HUDEP-2 (cell line): ENCODE data around the gene ECI2.
"Not testable (repeated sequence)": the region's sequence is repeated elsewhere in the genome, so short reads cannot be mapped to it uniquely, and the experiment has no call there.

Source experiments
- DNase-seq, 76 experiments: peaks; one replicate each; lab custom pipeline; 2025; ENCODE audit not compliant: unreplicated experiment in 76 of 76; lab: John Stamatoyannopoulos, UW

Gene ECI2

GRCh38 chr6:4145083-4145482, 9.7 kb upstream of the ECI2 start:
- no peak for DNase-seq

GRCh38 chr6:4139272-4139671, 3.9 kb upstream of the ECI2 start:
- DNase-seq, result no peak

- no peak for DNase-seq
These were observed 2.8 kb upstream of the ECI2 start for GRCh38 chr6:4138186-4138585.

- DNase-seq, result no peak
These were observed 1.0 kb upstream of the ECI2 start for GRCh38 chr6:4136354-4136831.

- DNase-seq, result peak; percentile 35 to 100 (median 96)
These were observed 434 bp upstream of the ECI2 start for GRCh38 chr6:4135665-4136353.

GRCh38 chr6:4133941-4134838, 1.2 kb downstream of the ECI2 start:
- peak in 66 of 76 experiments; percentile 20 to 80 (median 52) for DNase-seq

- DNase-seq, result no peak
These were observed 4.9 kb downstream of the ECI2 start for GRCh38 chr6:4130357-4130987.

- no peak for DNase-seq
These were observed 5.9 kb downstream of the ECI2 start for GRCh38 chr6:4129446-4129845.

GRCh38 chr6:4128748-4129147, 6.6 kb downstream of the ECI2 start:
- no peak for DNase-seq

- peak in 1 of 76 experiments; percentile 4 for DNase-seq
These were observed 7.3 kb downstream of the ECI2 start for GRCh38 chr6:4128072-4128471.

GRCh38 chr6:4125933-4126864, 9.2 kb downstream of the ECI2 start:
- no peak for DNase-seq

- no peak for DNase-seq
These were observed 9.9 kb downstream of the ECI2 start for GRCh38 chr6:4125500-4125899.

- DNase-seq, result peak in 6 of 76 experiments; percentile 13 to 45 (median 26)
These were observed 11.0 kb downstream of the ECI2 start for GRCh38 chr6:4124351-4124750.

- no peak for DNase-seq
These were observed 19.6 kb downstream of the ECI2 start for GRCh38 chr6:4115741-4116140.

GRCh38 chr6:4114123-4114522, 21.3 kb downstream of the ECI2 start:
- no peak for DNase-seq

- DNase-seq, result no peak
These were observed 21.7 kb downstream of the ECI2 start for GRCh38 chr6:4113649-4114048.

GRCh38 chr6:4112366-4112765, 23.0 kb downstream of the ECI2 start:
- no peak for DNase-seq

- not testable (repeated sequence) for DNase-seq
These were observed 26.0 kb downstream of the ECI2 start for GRCh38 chr6:4109363-4109815.

- no peak for DNase-seq
These were observed 26.7 kb downstream of the ECI2 start for GRCh38 chr6:4108561-4109093.

- no peak for DNase-seq
These were observed 27.5 kb downstream of the ECI2 start for GRCh38 chr6:4107873-4108272.
